Kidney epithelial cell (primary cell): ENCODE measurements around the gene RIMBP2. TPM values are rescaled to one million over a fixed set of nuclear protein-coding genes. Genes with fewer than 3 reads are reported as not detected.

ENCODE experiments used
- DNase-seq: peaks from one replicate; pipeline ENCODE4 v3.0.0-alpha.2; 2010; ENCODE audit warnings: low read depth
- H3K27me3 ChIP-seq: 2 replicates; pipeline ENCODE4 v1.6.0; 2011; ENCODE audit warnings: low read length; ENCODE audit not compliant: control insufficient read depth, insufficient read depth
- H3K36me3 ChIP-seq: 2 replicates; pipeline ENCODE4 v1.5.1; 2011; ENCODE audit warnings: low read length; ENCODE audit not compliant: control insufficient read depth, insufficient read depth
- H3K4me3 ChIP-seq: 2 replicates; pipeline ENCODE4 v1.5.1; 2011; ENCODE audit warnings: low read depth, mild to moderate bottlenecking, control low read depth, low read length
- CTCF ChIP-seq: IDR thresholded peaks from 2 replicates; pipeline ENCODE4 v1.5.1; 2011; ENCODE audit warnings: mild to moderate bottlenecking, moderate library complexity, low read length, control low read depth, inconsistent platforms; ENCODE audit not compliant: insufficient read depth, poor library complexity, severe bottlenecking
- total RNA-seq: library from RNA; depleted of rRNA; stranded (reverse); fragments of >200 nt; gene quantifications from 2 replicates; pipeline ENCODE4 v1.2.3, GENCODE V29; 2015

Gene RIMBP2
- total RNA-seq, 1 donor from 2014 or later: 0.50 TPM

GRCh38 chr12:130620756-130621155, 95.3 kb downstream of the RIMBP2 start:
- no peak overlapping the region for H3K4me3 ChIP-seq
- no peak for DNase-seq
- TF ChIP-seq CTCF: no peak
- no peaks in the 10 kb centered on the region for H3K27me3 ChIP-seq
- no peaks in the 10 kb centered on the region for H3K36me3 ChIP-seq

- Histone ChIP-seq H3K4me3 (no peak overlapping the region), H3K27me3 (no peaks in the 10 kb centered on the region), H3K36me3 (no peaks in the 10 kb centered on the region)
- no peak for DNase-seq
- TF ChIP-seq CTCF: no peak
Measured at GRCh38 chr12:130620281-130620680, 95.8 kb downstream of the RIMBP2 start.

GRCh38 chr12:130619385-130620001, 96.6 kb downstream of the RIMBP2 start:
- no peaks in the 10 kb centered on the region for H3K36me3 ChIP-seq
- no peak for DNase-seq
- H3K27me3 ChIP-seq: no peaks in the 10 kb centered on the region
- no peak overlapping the region for H3K4me3 ChIP-seq
- TF ChIP-seq CTCF: no peak

- DNase-seq: no peak
Measured at GRCh38 chr12:130617219-130617618, 98.9 kb downstream of the RIMBP2 start.

GRCh38 chr12:130615861-130616345, 100.2 kb downstream of the RIMBP2 start:
- Histone ChIP-seq H3K36me3 (no peaks in the 10 kb centered on the region), H3K4me3 (no peak overlapping the region), H3K27me3 (no peaks in the 10 kb centered on the region)
- DNase-seq: no peak
- TF ChIP-seq CTCF: no peak

More at GRCh38 chr12:130617219-130617618, 98.9 kb downstream of the RIMBP2 start:
- H3K27me3 ChIP-seq: no peaks in the 10 kb centered on the region
- H3K4me3 ChIP-seq: no peak overlapping the region
- TF ChIP-seq CTCF: no peak
- no peaks in the 10 kb centered on the region for H3K36me3 ChIP-seq

DNA sequence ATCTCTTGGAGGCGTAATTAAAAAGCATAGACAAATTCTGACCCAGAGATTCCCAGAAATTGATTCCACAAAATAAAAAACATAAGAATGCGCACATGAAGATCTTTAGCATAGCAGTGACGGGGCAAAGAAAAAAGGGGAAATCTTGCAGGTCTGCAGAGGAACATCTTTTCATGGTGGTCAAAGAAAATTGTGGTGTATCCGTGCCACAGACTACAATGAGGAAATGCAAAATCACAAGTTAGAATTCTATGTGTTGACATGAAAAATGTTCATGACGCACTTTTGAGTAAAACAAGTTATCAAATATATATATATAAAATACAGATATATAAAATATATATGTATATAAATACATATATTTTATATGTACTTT, 101.6 kb downstream of the RIMBP2 start:
- no peak for TF ChIP-seq CTCF
- H3K4me3 ChIP-seq: no peak overlapping the region
- DNase-seq: no peak
- H3K36me3 ChIP-seq: no peaks in the 10 kb centered on the region
- H3K27me3 ChIP-seq: no peaks in the 10 kb centered on the region
